Activated T-cell treated with anti-CD3 and anti-CD28 coated beads, Interleukin-2, amount 50 U/mL, for 48 hours (primary cell): ENCODE results near the gene SH3BP4.

ENCODE experiments used
- DNase-seq, 2 experiments: peaks; one replicate each; pipeline ENCODE4 v3.0.0-alpha.2; 2020

The SH3BP4 gene

GRCh38 chr2:235095569-235095968 is 143.8 kb downstream of the SH3BP4 start:
- DNase-seq = no peak

- DNase-seq = no peak
Measured at GRCh38 chr2:235096447-235096846, 144.6 kb downstream of the SH3BP4 start.

- no peak for DNase-seq
Measured at GRCh38 chr2:235097196-235097595, 145.4 kb downstream of the SH3BP4 start.

- DNase-seq = no peak
Measured at GRCh38 chr2:235098269-235098668, 146.5 kb downstream of the SH3BP4 start.

- DNase-seq = no peak
Measured at GRCh38 chr2:235098736-235099494, 147.1 kb downstream of the SH3BP4 start.

- DNase-seq = no peak
Measured at GRCh38 chr2:235102896-235103295, 151.1 kb downstream of the SH3BP4 start.
